Neural progenitor cell (in vitro differentiated cells): ENCODE measurements around the gene MPRIP.

ENCODE experiments used
- CTCF ChIP-seq: fragments of 200-600 bp; sonication (generic); IDR thresholded peaks from 2 replicates; pipeline ENCODE4 v1.5.1; 2017; ENCODE audit warnings: antibody characterized with exemption, mild to moderate bottlenecking
- EZH2 ChIP-seq: fragments of 200-600 bp; sonication (generic); IDR thresholded peaks from 2 replicates; pipeline ENCODE4 v1.6.1; 2017; ENCODE audit warnings: antibody characterized with exemption, mild to moderate bottlenecking, moderate library complexity
- EZH2phosphoT487 ChIP-seq: fragments of 200-600 bp; sonication (generic); IDR thresholded peaks from 2 replicates; pipeline ENCODE4 v1.6.1; 2017; ENCODE audit warnings: antibody characterized with exemption

DNA sequence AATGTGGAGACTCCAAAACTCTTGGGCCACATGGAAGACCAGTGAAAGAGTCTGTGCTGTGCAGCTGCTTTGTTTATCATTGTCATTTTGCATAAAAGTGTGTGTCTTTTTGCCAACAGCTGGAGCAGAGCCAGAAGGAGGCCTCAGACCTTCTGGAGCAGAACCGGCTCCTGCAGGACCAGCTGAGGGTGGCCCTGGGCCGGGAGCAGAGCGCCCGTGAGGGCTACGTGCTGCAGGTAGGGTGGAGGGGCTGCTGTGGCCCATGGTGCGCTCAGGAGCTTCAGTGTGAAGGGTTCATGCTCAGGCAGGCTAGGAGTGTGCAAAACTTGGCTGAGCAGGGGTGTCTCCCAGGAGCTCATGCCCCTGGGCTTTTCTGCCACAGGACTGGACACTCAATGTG, 118.9 kb downstream of the MPRIP start:
- no peak for TF ChIP-seq CTCF
- no peak for TF ChIP-seq EZH2phosphoT487
- no peak for TF ChIP-seq EZH2
